DND-41 (cell line): Measurements from ENCODE around the gene C17orf78.

Source experiments
- ATAC-seq: fragments of 200-7000 bp; cut with Tn5 transposase; 3 replicates; pipeline ENCODE4 v1.9.1; 2021; ENCODE audit warnings: low read depth; ENCODE audit not compliant: insufficient read depth
- DNase-seq: peaks from one replicate; pipeline ENCODE4 v3.0.0-alpha.2; 2020
- H2AFZ ChIP-seq: 2 replicates; pipeline ENCODE4 v1.6.0; 2012; ENCODE audit warnings: low read depth, low read length
- H3K27ac ChIP-seq: 2 replicates; pipeline ENCODE4 v1.5.1; 2012; ENCODE audit warnings: low read length, inconsistent platforms
- H3K27me3 ChIP-seq: fragments of 200-600 bp; sonication (generic); 2 replicates; pipeline ENCODE4 v1.6.0; 2012; ENCODE audit warnings: low read length, mild to moderate bottlenecking, inconsistent platforms; ENCODE audit not compliant: insufficient read depth, poor library complexity
- H3K36me3 ChIP-seq: 2 replicates; pipeline ENCODE4 v1.5.1; 2012; ENCODE audit warnings: low read length, inconsistent platforms; ENCODE audit not compliant: insufficient read depth
- H3K4me1 ChIP-seq: 2 replicates; pipeline ENCODE4 v1.5.1; 2012; ENCODE audit warnings: mild to moderate bottlenecking, low read length; ENCODE audit not compliant: insufficient read depth
- H3K4me2 ChIP-seq: 2 replicates; pipeline ENCODE4 v1.6.0; 2012; ENCODE audit warnings: mild to moderate bottlenecking, moderate library complexity, low read length, inconsistent platforms; ENCODE audit not compliant: insufficient read depth
- H3K4me3 ChIP-seq, 2 experiments: fragments of 200-600 bp in 1 of 2; shearing (Covaris generic) in 1 of 2; 2 replicates each; pipeline ENCODE4 v1.5.1; 2012 to 2016; ENCODE audit warnings: inconsistent platforms in 2 of 2, low read length in 2 of 2, mild to moderate bottlenecking in 2 of 2, low read depth in 1 of 2, moderate library complexity in 1 of 2
- H3K79me2 ChIP-seq: 2 replicates; pipeline ENCODE4 v1.6.0; 2012; ENCODE audit warnings: low read length, inconsistent platforms; ENCODE audit not compliant: insufficient read depth
- H3K9ac ChIP-seq: 2 replicates; pipeline ENCODE4 v1.6.0; 2012; ENCODE audit warnings: low read depth, mild to moderate bottlenecking, inconsistent platforms, low read length, moderate library complexity
- H3K9me3 ChIP-seq: 2 replicates; pipeline ENCODE4 v1.5.1; 2012; ENCODE audit warnings: low read length, moderate library complexity, mild to moderate bottlenecking, inconsistent platforms; ENCODE audit not compliant: insufficient read depth, severe bottlenecking
- H4K20me1 ChIP-seq: 2 replicates; pipeline ENCODE4 v1.6.0; 2012; ENCODE audit warnings: low read length; ENCODE audit not compliant: insufficient read depth
- EZH2 ChIP-seq: IDR thresholded peaks from 3 replicates; pipeline ENCODE4 v1.6.1; 2012; ENCODE audit warnings: borderline replicate concordance, low read depth, mild to moderate bottlenecking, moderate library complexity, low read length, inconsistent platforms; ENCODE audit not compliant: severe bottlenecking
- TF ChIP-seq, protein P1 (sequence below): IDR thresholded peaks from 2 replicates; pipeline ENCODE4 v1.5.1; 2012; ENCODE audit warnings: borderline replicate concordance, low read length, moderate library complexity, mild to moderate bottlenecking; ENCODE audit not compliant: poor library complexity, severe bottlenecking; ENCODE audit errors: extremely low read depth

The C17orf78 gene

DNA sequence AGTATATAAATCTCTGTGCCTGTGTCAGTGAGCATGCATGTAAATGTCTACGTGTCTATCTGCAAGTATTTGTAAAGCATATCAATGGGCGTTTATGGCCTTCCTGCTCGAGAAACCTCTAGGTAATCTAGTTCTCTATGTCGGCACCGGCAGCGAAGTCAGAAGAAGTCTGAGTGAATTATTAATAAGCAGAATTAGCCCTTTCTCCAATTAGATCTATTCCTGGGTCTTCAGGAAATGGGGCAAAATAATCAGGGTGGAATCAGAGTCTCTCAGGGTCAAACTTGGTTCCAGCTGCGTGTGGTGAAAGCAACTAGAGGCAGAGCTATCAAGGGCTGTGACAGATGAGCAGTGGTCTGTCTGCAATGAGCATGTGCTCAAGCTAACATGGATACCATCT is at the start of gene C17orf78:
Gene C17orf78 (plus strand): TSS at position 280 of the 400 bp plus-strand sequence. CDS start 108 bp downstream, at position 388.
- Histone ChIP-seq H3K4me3 (no peak within 1 kb of the TSS), H3K9ac (no peak within 1 kb of the TSS), H3K36me3 (no peaks in the 10 kb centered on the region), H4K20me1 (no peaks in the 10 kb centered on the region), H3K27me3 (no peaks in the 10 kb centered on the region), H3K4me1 (peaks cover 4% of the 10 kb centered on the region), H3K79me2 (no peaks in the 10 kb centered on the region), H3K27ac (no peak within 1 kb of the TSS), H3K9me3 (no peaks in the 10 kb centered on the region), H3K4me2 (no peak within 1 kb of the TSS), H2AFZ (no peak within 1 kb of the TSS)
- no peak for TF ChIP-seq EZH2
- TF ChIP-seq, protein P1, sequence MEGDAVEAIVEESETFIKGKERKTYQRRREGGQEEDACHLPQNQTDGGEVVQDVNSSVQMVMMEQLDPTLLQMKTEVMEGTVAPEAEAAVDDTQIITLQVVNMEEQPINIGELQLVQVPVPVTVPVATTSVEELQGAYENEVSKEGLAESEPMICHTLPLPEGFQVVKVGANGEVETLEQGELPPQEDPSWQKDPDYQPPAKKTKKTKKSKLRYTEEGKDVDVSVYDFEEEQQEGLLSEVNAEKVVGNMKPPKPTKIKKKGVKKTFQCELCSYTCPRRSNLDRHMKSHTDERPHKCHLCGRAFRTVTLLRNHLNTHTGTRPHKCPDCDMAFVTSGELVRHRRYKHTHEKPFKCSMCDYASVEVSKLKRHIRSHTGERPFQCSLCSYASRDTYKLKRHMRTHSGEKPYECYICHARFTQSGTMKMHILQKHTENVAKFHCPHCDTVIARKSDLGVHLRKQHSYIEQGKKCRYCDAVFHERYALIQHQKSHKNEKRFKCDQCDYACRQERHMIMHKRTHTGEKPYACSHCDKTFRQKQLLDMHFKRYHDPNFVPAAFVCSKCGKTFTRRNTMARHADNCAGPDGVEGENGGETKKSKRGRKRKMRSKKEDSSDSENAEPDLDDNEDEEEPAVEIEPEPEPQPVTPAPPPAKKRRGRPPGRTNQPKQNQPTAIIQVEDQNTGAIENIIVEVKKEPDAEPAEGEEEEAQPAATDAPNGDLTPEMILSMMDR = no peak
- no peak for ATAC-seq
- DNase-seq = no peak

DNA sequence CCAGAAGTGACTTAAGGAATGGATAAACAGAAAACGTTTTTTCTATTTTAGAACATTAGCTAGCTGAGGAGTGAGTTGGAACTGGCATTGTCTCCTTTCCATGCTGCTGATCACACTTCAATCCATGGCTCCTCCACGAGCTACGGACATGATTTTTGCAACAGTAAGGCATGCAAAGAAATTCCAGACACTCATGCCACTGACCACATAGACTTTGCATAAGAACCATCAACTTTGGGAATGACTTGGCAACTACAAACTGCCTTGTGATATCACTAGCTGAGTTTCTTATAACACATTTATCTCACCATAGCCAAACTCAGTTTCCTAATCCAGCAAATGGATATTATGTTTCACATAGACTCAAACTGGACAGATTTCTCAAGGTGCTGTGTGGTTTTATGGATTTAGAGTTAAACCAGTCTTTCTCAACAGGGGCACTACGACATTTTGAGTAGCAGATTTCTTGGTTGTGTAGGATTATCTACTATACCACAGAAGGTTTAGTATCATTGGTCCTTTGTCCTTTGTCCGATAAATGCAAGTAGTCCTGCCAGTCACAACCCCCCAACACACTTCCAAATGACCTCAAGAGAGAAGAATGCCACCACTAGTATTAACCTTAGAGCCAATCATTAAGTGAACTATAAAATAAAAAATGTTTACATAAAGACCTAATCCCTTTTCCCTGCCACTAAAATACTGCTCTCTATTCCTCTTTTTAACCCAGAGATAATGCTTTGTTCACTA is 48.3 kb upstream of the C17orf78 start:
- DNase-seq = no peak
- H3K79me2 ChIP-seq = peaks cover 7% of the 10 kb centered on the region
- no peak for TF ChIP-seq EZH2
- TF ChIP-seq, protein P1 = no peak

DNA sequence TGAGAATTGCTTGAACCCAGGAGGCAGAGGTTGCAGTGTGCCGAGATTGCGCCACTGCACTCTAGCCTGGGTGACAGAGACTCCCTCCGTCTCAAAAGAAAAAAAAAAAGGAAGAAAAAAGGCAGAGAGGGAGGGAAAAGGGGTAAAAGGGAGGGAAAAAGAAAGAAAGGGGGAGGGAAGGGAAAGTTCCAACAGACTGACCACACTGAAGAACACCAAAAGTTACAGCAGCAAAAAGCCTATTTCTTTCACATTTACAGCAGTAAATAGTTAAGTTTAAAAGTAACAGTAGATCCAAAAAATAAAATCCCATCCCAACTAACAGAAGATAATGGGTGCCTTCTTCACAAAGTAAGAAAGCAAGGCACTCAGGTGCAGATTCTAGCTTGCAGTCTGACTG is 36.9 kb upstream of the C17orf78 start:
- peaks cover 64% of the 10 kb centered on the region for H3K79me2 ChIP-seq

More for the DNA sequence above, 48.3 kb upstream of the C17orf78 start:
- peaks cover 55% of the 10 kb centered on the region for H3K36me3 ChIP-seq
- H3K27ac ChIP-seq = no peak overlapping the region
- H3K9ac ChIP-seq = no peak overlapping the region
- no peaks in the 10 kb centered on the region for H3K9me3 ChIP-seq
- no peak overlapping the region for H3K4me3 ChIP-seq
- no peaks in the 10 kb centered on the region for H3K27me3 ChIP-seq
- ATAC-seq = no peak
- H3K4me1 ChIP-seq = no peaks in the 10 kb centered on the region
- H4K20me1 ChIP-seq = peaks cover 11% of the 10 kb centered on the region; the same call in 1 of the 2 replicates
- no peak overlapping the region for H3K4me2 ChIP-seq
- H2AFZ ChIP-seq = no peak overlapping the region

More for the DNA sequence above, 36.9 kb upstream of the C17orf78 start:
- no peaks in the 10 kb centered on the region for H3K27me3 ChIP-seq
- no peak overlapping the region for H2AFZ ChIP-seq
- DNase-seq = no peak
- H3K27ac ChIP-seq = no peak overlapping the region
- no peak for ATAC-seq
- H3K9ac ChIP-seq = no peak overlapping the region
- peaks cover 14% of the 10 kb centered on the region; the same call in 1 of the 2 replicates for H3K36me3 ChIP-seq
- no peak overlapping the region for H3K4me3 ChIP-seq
- no peak overlapping the region for H3K4me2 ChIP-seq
- no peaks in the 10 kb centered on the region for H3K4me1 ChIP-seq
- peaks cover 8% of the 10 kb centered on the region; the same call in 1 of the 2 replicates for H4K20me1 ChIP-seq
- no peak for TF ChIP-seq EZH2
- TF ChIP-seq, protein P1 = no peak
- H3K9me3 ChIP-seq = no peaks in the 10 kb centered on the region
